Mucosa of descending colon (tissue), 3 donors: ENCODE data around the gene ISM1. TPM values are rescaled to one million over a fixed set of nuclear protein-coding genes. Genes with fewer than 3 reads are reported as not detected.

Experiments
- ATAC-seq: fragments of 200-7000 bp; cut with Tn5 transposase; one replicate; pipeline ENCODE4 v1.9.1; 2020; ENCODE audit warnings: mild to moderate bottlenecking, moderate library complexity
- DNase-seq, 3 donors: peaks; one replicate each; pipeline ENCODE4 v3.0.0-alpha.2; 2020
- H3K36me3 ChIP-seq: fragments of 200-600 bp; one replicate; pipeline ENCODE4 v1.8.0; 2021; ENCODE audit warnings: low read depth, mild to moderate bottlenecking
- H3K4me1 ChIP-seq: fragments of 200-600 bp; one replicate; pipeline ENCODE4 v1.8.0; 2021; ENCODE audit warnings: low read depth, mild to moderate bottlenecking
- H3K4me3 ChIP-seq: fragments of 200-600 bp; one replicate; pipeline ENCODE4 v1.8.0; 2021; ENCODE audit warnings: mild to moderate bottlenecking
- H3K9me3 ChIP-seq: fragments of 200-600 bp; one replicate; pipeline ENCODE4 v1.8.0; 2021; ENCODE audit warnings: mild to moderate bottlenecking
- intact Hi-C, 2 donors: fragments of 100-400 bp; cut with DNase I in 1 of 2; cut with micrococcal nuclease in 1 of 2; formaldehyde crosslinking; loops; one replicate each; pipeline versions ENCODE4 v1.11.0 to v1.11.1; 2022; cut with DNase I, micrococcal nuclease
- total RNA-seq, 3 donors: library from RNA; stranded (reverse); fragmentation: NEBNext Ultra II Directional in 2 of 3; extraction: Animal tissue kit (Norgen Biotek cat#: 25700) in 2 of 3; gene quantifications; one replicate each; pipeline versions ENCODE4 v1.2.1 to v1.2.4, GENCODE V29; 2021 to 2023
- TF ChIP-seq, protein P1 (sequence below): fragments of 200-600 bp; IDR thresholded peaks from one replicate; pipeline ENCODE4 v1.8.0; 2022; ENCODE audit warnings: antibody characterized with exemption, mild to moderate bottlenecking
- donor health status: DM: no; HTN: no; CAD: no; lungs with moderate emphysema.
- donor health status: DM: no; HTN: no; CAD: no.
- donor health status: DM: no; HTN: yes; CAD: no.

The ISM1 gene
- total RNA-seq, 3 donors from 2014 or later: 0.14 to 0.72 (median 0.66) TPM

GRCh38 chr20:13250251-13250650 is 29.2 kb downstream of the ISM1 start:
- no peak for ATAC-seq

GRCh38 chr20:13251106-13251903 is 30.2 kb downstream of the ISM1 start:
- intact Hi-C loops: no loop called here

More at GRCh38 chr20:13250251-13250650, 29.2 kb downstream of the ISM1 start:
- intact Hi-C loops: no loop called here
- TF ChIP-seq, protein P1, sequence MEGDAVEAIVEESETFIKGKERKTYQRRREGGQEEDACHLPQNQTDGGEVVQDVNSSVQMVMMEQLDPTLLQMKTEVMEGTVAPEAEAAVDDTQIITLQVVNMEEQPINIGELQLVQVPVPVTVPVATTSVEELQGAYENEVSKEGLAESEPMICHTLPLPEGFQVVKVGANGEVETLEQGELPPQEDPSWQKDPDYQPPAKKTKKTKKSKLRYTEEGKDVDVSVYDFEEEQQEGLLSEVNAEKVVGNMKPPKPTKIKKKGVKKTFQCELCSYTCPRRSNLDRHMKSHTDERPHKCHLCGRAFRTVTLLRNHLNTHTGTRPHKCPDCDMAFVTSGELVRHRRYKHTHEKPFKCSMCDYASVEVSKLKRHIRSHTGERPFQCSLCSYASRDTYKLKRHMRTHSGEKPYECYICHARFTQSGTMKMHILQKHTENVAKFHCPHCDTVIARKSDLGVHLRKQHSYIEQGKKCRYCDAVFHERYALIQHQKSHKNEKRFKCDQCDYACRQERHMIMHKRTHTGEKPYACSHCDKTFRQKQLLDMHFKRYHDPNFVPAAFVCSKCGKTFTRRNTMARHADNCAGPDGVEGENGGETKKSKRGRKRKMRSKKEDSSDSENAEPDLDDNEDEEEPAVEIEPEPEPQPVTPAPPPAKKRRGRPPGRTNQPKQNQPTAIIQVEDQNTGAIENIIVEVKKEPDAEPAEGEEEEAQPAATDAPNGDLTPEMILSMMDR: no peak
- DNase-seq: no peak
- Histone ChIP-seq H3K4me1 (no peaks in the 10 kb centered on the region), H3K9me3 (no peaks in the 10 kb centered on the region), H3K36me3 (no peaks in the 10 kb centered on the region), H3K4me3 (no peak overlapping the region)

GRCh38 chr20:13251904-13252297 is 30.8 kb downstream of the ISM1 start:
- TF ChIP-seq, protein P1: no peak
- Histone ChIP-seq H3K4me3 (no peak overlapping the region), H3K9me3 (no peaks in the 10 kb centered on the region), H3K4me1 (no peaks in the 10 kb centered on the region), H3K36me3 (no peaks in the 10 kb centered on the region)
- DNase-seq (no peak), ATAC-seq (no peak)
- intact Hi-C loops: no loop called here

More at GRCh38 chr20:13251106-13251903, 30.2 kb downstream of the ISM1 start:
- no peaks in the 10 kb centered on the region for H3K9me3 ChIP-seq
- ATAC-seq: no peak
- no peaks in the 10 kb centered on the region for H3K4me1 ChIP-seq
- no peaks in the 10 kb centered on the region for H3K36me3 ChIP-seq
- H3K4me3 ChIP-seq: no peak overlapping the region
- TF ChIP-seq, protein P1: no peak
- DNase-seq: no peak

- TF ChIP-seq, protein P1: no peak
- no peaks in the 10 kb centered on the region for H3K9me3 ChIP-seq
- no peak for DNase-seq
- no peaks in the 10 kb centered on the region for H3K36me3 ChIP-seq
- intact Hi-C loops: no loop called here
- no peaks in the 10 kb centered on the region for H3K4me1 ChIP-seq
- no peak for ATAC-seq
- no peak overlapping the region for H3K4me3 ChIP-seq
These were observed 34.3 kb downstream of the ISM1 start for GRCh38 chr20:13255356-13255755.

- DNase-seq (no peak), ATAC-seq (no peak)
- intact Hi-C loops: no loop called here
- Histone ChIP-seq H3K4me1 (no peaks in the 10 kb centered on the region), H3K9me3 (no peaks in the 10 kb centered on the region), H3K36me3 (no peaks in the 10 kb centered on the region), H3K4me3 (no peak overlapping the region)
- TF ChIP-seq, protein P1: no peak
These were observed 35.5 kb downstream of the ISM1 start for GRCh38 chr20:13256606-13257005.
